Activated naive CD8-positive, alpha-beta T cell treated with anti-CD3 and anti-CD28 coated beads, Interleukin-2, amount 10 ng/mL, durations not matched to agents 7 days and 5 days (primary cell): ENCODE measurements around the gene KCNB1. TPM values are rescaled to one million over a fixed set of nuclear protein-coding genes. Genes with fewer than 3 reads are reported as not detected.
"Not testable (repeated sequence)": the region's sequence is repeated elsewhere in the genome, so short reads cannot be mapped to it uniquely, and the experiment has no call there.

Experiments used
- ATAC-seq: fragments of 150-1000 bp; cut with Tn5 transposase; one replicate; pipeline ENCODE4 v1.10.0; 2021; ENCODE audit warnings: low read depth, moderate library complexity
- POLR2A ChIA-PET: fragments of 350-600 bp; sonication (Branson Sonifier 250); formaldehyde crosslinking; loops from one replicate; lab custom pipeline; 2021; ENCODE audit warnings: antibody characterized with exemption; lab: Charles Lee
- DNase-seq: peaks from one replicate; pipeline ENCODE4 v3.0.0; 2021
- H3K27ac Mint-ChIP-seq: one replicate; pipeline ENCODE4 v1.8.0; 2022; ENCODE audit warnings: mild to moderate bottlenecking, mixed read lengths
- H3K27me3 Mint-ChIP-seq: one replicate; pipeline ENCODE4 v1.8.0; 2022; ENCODE audit warnings: mild to moderate bottlenecking, moderate library complexity, mixed read lengths
- H3K36me3 Mint-ChIP-seq: one replicate; pipeline ENCODE4 v1.8.0; 2021; ENCODE audit warnings: mild to moderate bottlenecking, mixed read lengths
- H3K4me1 Mint-ChIP-seq: one replicate; pipeline ENCODE4 v1.8.0; 2021; ENCODE audit warnings: mixed read lengths
- H3K4me3 Mint-ChIP-seq: one replicate; pipeline ENCODE4 v1.8.0; 2022; ENCODE audit warnings: mild to moderate bottlenecking, moderate library complexity, mixed read lengths
- H3K9me3 Mint-ChIP-seq: one replicate; pipeline ENCODE4 v1.8.0; 2021; ENCODE audit warnings: mixed read lengths
- total RNA-seq, 2 experiments: library from RNA; stranded (reverse); gene quantifications; one replicate each; pipeline ENCODE4 v1.2.3, GENCODE V29; 2021

KCNB1 gene
- total RNA-seq, 2 experiments from 2014 or later: 0.09 TPM; not detected in 1

DNA sequence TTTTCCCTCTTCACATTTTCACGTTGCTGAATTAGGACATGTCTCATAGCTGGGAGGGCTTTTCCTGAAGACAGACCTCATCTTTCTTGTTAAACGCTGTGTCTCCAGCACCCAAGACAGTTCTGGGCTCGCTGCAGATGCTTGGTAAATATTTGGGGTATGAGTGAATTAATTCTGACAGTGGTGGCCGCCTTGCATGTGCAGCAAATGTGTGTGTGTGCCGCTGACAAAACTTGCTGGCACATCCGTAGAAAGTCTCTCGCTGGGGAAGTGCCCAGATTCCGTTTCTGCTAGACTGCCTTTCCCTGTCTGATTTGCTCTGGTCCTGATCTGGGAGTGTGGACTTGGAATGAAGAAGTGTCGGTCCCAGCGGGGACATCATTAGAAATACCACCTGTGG, 156.4 kb downstream of the KCNB1 start:
- peaks cover 11% of the 10 kb centered on the region for H3K4me1 Mint-ChIP-seq
- peaks cover 24% of the 10 kb centered on the region for H3K27me3 Mint-ChIP-seq
- no peaks in the 10 kb centered on the region for H3K9me3 Mint-ChIP-seq
- no peaks in the 10 kb centered on the region for H3K36me3 Mint-ChIP-seq
- no peak overlapping the region for H3K27ac Mint-ChIP-seq
- ATAC-seq (no peak), DNase-seq (no peak)
- no peak overlapping the region for H3K4me3 Mint-ChIP-seq
- POLR2A ChIA-PET: no interaction called here

DNA sequence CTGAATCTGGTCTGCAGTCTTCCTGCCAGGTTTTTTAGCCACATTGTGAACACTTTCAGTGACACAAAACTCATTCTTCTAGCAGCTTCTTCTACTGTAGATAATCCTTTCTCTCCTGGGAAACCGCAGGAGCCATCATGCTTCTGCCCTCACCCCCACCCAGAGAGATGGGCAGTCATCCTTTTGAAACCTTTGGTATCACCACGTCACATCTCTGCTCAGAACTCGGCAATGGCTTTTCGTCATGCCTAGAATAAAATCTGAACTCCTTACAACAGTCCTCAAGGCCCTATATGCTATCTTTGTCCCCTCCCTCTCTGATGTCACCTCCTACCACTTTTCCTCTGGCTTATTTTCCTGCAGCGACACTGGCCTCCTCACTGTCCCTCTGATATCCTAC, 158.2 kb downstream of the KCNB1 start:
- POLR2A ChIA-PET: no interaction called here
- ATAC-seq (no peak), DNase-seq (no peak)
- Mint-ChIP-seq H3K4me1 (peaks cover 11% of the 10 kb centered on the region), H3K9me3 (no peaks in the 10 kb centered on the region), H3K27ac (no peak overlapping the region), H3K27me3 (peaks cover 40% of the 10 kb centered on the region), H3K36me3 (no peaks in the 10 kb centered on the region), H3K4me3 (no peak overlapping the region)

DNA sequence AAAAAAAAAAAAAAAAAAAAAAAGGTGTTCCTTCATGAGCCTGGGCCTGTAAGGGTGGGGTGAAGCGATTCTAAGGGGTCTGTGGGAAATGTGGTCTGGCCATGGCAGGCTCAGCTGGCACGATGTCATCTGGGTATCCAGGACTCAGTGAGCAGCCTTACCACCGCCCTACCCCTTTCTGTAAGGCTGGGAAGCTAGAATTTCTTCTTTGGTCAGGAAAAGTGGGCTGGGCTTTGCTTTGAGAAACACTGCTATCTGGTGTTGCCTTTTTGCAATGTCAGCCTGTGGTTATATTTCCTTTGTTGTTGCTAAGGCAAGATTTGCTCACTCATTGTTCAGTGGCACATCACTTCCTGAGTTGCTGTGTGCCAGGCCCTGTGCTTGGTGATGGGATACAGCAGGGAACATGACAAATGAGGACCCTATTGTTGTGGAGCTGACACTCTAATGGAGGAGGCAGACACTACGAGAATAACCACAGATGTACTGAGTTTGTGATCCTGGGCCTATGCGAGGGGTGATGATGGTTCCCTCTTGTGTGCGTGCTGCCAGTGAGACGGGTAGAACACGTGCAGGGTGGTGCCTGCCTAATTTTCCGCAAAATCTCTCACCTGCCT, 158.7 kb downstream of the KCNB1 start:
- H3K9me3 Mint-ChIP-seq: no peaks in the 10 kb centered on the region
- peaks cover 2% of the 10 kb centered on the region for H3K36me3 Mint-ChIP-seq
- H3K27ac Mint-ChIP-seq: no peak overlapping the region
- H3K27me3 Mint-ChIP-seq: peaks cover 42% of the 10 kb centered on the region
- H3K4me3 Mint-ChIP-seq: peak overlapping the region; percentile 35
- POLR2A ChIA-PET: no interaction called here
- DNase-seq: peak; percentile 48
- peaks cover 15% of the 10 kb centered on the region for H3K4me1 Mint-ChIP-seq
- ATAC-seq: peak; percentile 85

DNA sequence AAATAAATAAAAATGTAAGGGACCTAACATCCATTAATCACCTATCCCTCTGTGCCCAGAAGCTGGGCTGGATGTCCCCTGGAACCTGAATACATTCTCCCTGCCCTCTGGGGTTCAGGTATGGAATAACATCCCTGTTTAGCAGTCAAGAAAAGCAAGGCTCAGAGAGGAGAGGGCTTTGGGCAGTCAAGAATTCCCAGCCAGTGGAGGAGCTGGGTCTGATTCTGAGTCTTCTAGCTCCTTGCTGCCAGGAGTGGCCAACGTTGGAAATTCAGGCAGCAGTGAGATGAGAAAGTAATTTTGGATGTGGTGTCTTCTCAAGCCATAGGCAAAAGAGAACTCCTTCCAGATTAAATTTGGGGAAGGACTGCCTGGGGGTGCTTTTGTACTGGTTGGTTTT, 162.0 kb downstream of the KCNB1 start:
- Mint-ChIP-seq H3K27ac (no peak overlapping the region), H3K4me3 (no peak overlapping the region), H3K9me3 (no peaks in the 10 kb centered on the region), H3K36me3 (peaks cover 2% of the 10 kb centered on the region), H3K4me1 (peaks cover 17% of the 10 kb centered on the region), H3K27me3 (peaks cover 59% of the 10 kb centered on the region)
- DNase-seq (no peak), ATAC-seq (no peak)
- POLR2A ChIA-PET: interaction anchor here (0.9 kb wide), 1 partner anchor 56 kb away, joined by 3 read pairs; no protein-coding TSS in a partner anchor

DNA sequence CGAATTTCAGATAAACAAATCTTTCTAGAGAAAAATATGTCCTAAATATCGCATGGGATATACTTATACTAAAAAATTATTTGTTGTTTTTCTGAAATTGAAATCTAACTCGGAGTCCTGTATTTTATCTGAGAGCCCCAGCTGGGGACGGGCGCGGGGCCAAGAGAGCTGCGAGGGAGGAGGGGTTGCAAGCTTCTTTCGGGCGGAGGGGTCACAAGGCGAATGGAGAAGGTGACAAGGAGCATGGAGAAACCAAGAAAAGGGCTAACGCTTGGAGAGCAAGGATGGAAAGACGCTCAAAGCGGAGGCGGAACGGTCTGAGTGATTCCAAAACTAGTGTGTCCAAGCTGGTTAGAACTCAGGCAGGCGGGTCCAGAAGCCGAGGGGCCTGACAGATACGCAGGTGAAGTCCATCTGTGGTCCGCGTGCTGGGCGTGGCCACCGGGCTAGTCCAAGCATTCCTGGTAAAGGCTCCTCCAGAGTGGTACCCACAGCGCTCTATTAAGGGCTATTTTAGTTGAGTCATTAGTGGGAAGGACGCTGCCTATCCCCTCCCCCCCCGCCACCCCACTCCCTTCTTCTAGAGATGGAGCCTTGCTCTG, 163.2 kb downstream of the KCNB1 start:
- no peak overlapping the region for H3K27ac Mint-ChIP-seq
- peak overlapping the region; percentile 91 for H3K4me3 Mint-ChIP-seq
- POLR2A ChIA-PET: interaction anchor here (0.8 to 2.2 kb wide), 3 partner anchors 14 to 41 kb away, joined by 3 to 10 read pairs (median 4); partner anchors contain the start of gene ZNFX1
- H3K4me1 Mint-ChIP-seq: peaks cover 17% of the 10 kb centered on the region
- peaks cover 63% of the 10 kb centered on the region for H3K27me3 Mint-ChIP-seq
- DNase-seq: no peak
- no peak for ATAC-seq
- no peaks in the 10 kb centered on the region for H3K9me3 Mint-ChIP-seq
- H3K36me3 Mint-ChIP-seq: peaks cover 2% of the 10 kb centered on the region

DNA sequence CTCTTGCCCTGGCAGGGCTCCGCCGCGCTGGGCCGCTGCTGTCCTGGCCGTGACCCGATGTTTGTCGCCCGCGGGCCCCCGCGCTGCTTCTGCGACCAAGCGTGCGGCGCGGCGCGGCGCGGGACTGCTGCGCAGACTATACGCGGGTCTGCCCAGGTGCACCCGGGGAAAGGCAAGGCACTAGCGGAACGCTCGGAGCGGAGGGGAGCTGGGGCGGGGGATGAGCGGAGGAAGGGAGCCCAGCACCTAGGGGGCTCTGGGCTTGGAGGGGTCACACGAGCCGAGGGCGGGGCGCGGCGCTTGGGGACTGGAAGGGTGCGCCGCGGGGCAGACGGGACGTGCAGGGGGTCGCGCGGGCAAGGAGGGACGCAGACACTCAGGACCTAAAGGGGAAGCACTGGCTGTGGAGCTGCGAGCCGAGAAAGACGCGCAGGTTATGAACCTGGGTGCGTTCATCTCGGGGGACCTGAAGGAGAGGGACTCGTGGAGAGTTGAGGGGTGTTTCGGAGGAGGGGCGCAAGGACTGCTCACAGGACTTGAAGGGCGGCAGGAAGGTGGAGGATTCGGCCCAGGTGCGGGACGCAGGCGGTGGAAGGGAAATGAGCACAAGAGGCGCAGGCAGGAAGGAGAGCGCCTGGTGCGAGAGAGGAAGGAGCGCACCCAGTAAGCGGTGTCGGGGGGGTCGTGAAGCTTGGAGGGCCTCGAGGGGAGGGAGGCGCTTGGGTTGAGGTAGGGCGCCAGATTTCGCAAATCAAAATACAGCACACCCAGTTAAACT, 163.8 kb downstream of the KCNB1 start:
- peaks cover 12% of the 10 kb centered on the region for H3K4me1 Mint-ChIP-seq
- H3K27ac Mint-ChIP-seq: no peak overlapping the region
- DNase-seq (peak; percentile 55), ATAC-seq (peak; percentile 56)
- H3K9me3 Mint-ChIP-seq: no peaks in the 10 kb centered on the region
- H3K4me3 Mint-ChIP-seq: peak overlapping the region; percentile 91
- peaks cover 66% of the 10 kb centered on the region for H3K27me3 Mint-ChIP-seq
- H3K36me3 Mint-ChIP-seq: peaks cover 2% of the 10 kb centered on the region
- POLR2A ChIA-PET: interaction anchor here (0.8 to 2.2 kb wide), 3 partner anchors 14 to 40 kb away, joined by 3 to 10 read pairs (median 4); partner anchors contain the start of gene ZNFX1

DNA sequence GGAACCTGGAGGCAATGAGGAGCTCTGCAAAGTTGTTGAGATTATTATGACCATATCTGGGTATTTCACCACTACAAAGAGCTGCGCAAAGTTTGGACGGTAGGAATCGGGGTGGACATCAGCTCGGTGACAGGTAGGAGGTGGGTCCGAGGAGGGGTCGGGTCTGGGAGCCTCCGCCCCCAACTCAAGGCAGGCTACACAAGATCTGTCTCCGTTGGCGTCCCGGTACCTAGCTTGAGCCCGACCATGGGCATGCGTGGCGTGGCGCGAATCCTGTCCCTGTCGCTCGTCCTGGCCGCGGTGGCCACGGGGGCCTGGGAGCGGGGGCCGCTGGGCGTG, 164.4 kb downstream of the KCNB1 start:
- ATAC-seq (no peak), DNase-seq (no peak)
- Mint-ChIP-seq H3K27me3 (peaks cover 70% of the 10 kb centered on the region), H3K4me1 (peaks cover 9% of the 10 kb centered on the region), H3K4me3 (peak overlapping the region; percentile 91), H3K27ac (no peak overlapping the region), H3K9me3 (no peaks in the 10 kb centered on the region), H3K36me3 (peaks cover 2% of the 10 kb centered on the region)
- POLR2A ChIA-PET: interaction anchor here (0.6 to 2.2 kb wide), 2 partner anchors 39 to 105 kb away, joined by 3 to 10 read pairs; partner anchors contain the start of gene ZNFX1

DNA sequence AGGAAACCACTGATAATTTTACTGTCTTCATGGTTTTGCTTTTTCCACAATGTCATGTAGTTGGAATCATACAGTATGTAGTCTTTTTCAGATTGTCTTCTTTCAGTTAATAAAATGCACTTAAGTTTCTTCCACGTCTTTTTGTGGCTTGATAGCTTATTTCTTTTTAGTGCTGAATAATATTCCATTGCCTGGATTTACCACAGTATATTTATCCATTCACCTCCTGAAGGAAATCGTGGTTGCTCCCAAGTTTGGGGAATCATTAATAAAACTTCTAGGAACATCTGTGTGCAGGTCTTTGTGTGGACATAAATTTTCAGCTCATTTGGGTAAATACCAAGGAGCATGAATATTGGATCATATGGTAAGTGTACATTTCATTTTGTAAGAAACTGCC, 165.8 kb downstream of the KCNB1 start:
- H3K27ac Mint-ChIP-seq: no peak overlapping the region
- peaks cover 2% of the 10 kb centered on the region for H3K36me3 Mint-ChIP-seq
- no peak overlapping the region for H3K4me3 Mint-ChIP-seq
- no peak for DNase-seq
- H3K9me3 Mint-ChIP-seq: no peaks in the 10 kb centered on the region
- POLR2A ChIA-PET: no interaction called here
- H3K27me3 Mint-ChIP-seq: peaks cover 75% of the 10 kb centered on the region
- H3K4me1 Mint-ChIP-seq: peaks cover 6% of the 10 kb centered on the region
- ATAC-seq: no peak

DNA sequence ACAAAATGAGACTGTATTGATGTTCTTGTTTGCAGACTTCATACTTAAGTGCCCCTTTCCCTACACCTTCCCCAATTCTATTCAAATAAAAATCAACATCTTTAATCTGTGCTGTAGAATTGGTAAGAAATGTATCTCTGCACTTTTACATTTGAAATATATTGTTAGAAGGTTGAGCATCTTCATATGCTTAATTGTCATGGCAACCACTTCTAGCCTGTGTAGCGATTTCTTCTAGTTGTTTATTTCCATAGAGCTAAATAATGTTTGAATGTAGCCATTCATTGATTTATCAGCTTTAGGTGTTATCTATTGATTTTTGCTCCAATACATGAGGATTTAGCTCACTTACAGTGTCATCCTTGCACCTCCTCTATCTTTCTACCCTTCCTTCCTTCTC, 166.9 kb downstream of the KCNB1 start:
- ATAC-seq (no peak), DNase-seq (no peak)
- Mint-ChIP-seq H3K27me3 (peaks cover 64% of the 10 kb centered on the region), H3K27ac (no peak overlapping the region), H3K4me1 (peaks cover 6% of the 10 kb centered on the region), H3K9me3 (peaks cover under 1% of the 10 kb centered on the region), H3K4me3 (no peak overlapping the region), H3K36me3 (peaks cover 2% of the 10 kb centered on the region)
- POLR2A ChIA-PET: no interaction called here

DNA sequence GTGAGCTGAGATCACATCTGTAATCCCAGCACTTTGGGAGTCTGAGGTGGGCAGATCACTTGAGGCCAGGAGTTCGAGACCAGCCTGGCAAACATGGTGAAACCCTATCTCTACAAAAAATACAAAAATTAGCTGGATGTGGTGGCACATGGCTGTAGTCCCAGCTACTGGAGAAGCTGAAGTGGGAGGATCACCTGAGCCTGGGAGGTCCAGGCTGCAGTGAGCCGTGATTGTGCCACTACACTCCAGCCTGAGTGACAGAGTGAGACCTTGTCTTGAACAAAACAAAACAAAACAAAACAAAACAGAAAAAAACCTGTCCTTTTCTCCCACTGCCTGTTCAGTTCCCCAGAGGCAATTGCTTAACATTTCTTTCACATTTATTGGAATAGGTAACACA, 168.4 kb downstream of the KCNB1 start:
- ATAC-seq, DNase-seq, H3K36me3 Mint-ChIP-seq, H3K27ac Mint-ChIP-seq, POLR2A ChIA-PET, H3K9me3 Mint-ChIP-seq, H3K4me3 Mint-ChIP-seq, H3K4me1 Mint-ChIP-seq: not testable (repeated sequence)
- H3K27me3 Mint-ChIP-seq: peaks cover 63% of the 10 kb centered on the region

Other genes with a start within 250 kb of the KCNB1 start
- 10 to 100 TPM; 64.2 to 66.6 TPM for gene ZNFX1, start 204.6 kb downstream of the KCNB1 start, total RNA-seq
- gene PTGIS, start 85.5 kb upstream of the KCNB1 start, total RNA-seq: under 1 TPM; 0.37 to 0.39 TPM
- gene B4GALT5, start 231.2 kb upstream of the KCNB1 start, total RNA-seq: 10 to 100 TPM; 13.5 to 13.7 TPM